ENCODE data around the gene C9orf43. TPM values are rescaled to one million over a fixed set of nuclear protein-coding genes. Genes with fewer than 3 reads are reported as not detected.

Gene C9orf43
- total RNA-seq, 2 donors from 2014 or later, result 0.85 TPM; not detected in 1

DNA sequence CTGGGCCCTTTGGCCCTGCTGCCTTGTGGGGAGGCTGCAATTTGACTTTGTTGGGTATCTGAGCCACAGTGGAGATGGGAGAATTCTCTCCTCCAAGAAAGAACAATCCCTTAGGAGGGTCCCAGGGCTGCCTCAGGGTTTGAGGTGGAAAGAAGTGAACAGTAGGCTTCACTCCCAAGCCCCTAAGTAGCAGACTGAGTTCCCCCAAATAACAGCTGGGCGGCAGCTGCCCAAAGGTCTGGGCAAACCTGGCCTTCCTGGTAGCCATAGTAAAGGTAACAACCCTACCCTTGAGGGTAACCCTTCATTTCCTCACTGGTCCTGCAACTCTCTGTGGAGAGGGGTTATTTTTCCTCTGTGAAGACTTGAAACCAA is 53.7 kb downstream of the C9orf43 start:
- ATAC-seq (ENCODE audit: insufficient number of reproducible peaks, low FRiP score, low read depth) (no peak), DNase-seq (ENCODE audit: low spot score) (no peak)
- H3K4me1 ChIP-seq (ENCODE audit: control insufficient read depth in 1 of 2, low read depth in 2 of 2), result peaks cover 5 to 36% of the 10 kb centered on the region in 2 donors
- peak overlapping the region; percentile 84 to 94 for H3K27ac ChIP-seq
- no peaks in the 10 kb centered on the region for H3K36me3 ChIP-seq
- H3K27me3 ChIP-seq (replicated peaks; ENCODE audit: insufficient read depth), result no peaks in the 10 kb centered on the region
- TF ChIP-seq CTCF (IDR thresholded peaks at IDR 0.05), result no peak
- H3K4me3 ChIP-seq, result peak overlapping the region; percentile 85
- no peaks in the 10 kb centered on the region for H3K9me3 ChIP-seq

DNA sequence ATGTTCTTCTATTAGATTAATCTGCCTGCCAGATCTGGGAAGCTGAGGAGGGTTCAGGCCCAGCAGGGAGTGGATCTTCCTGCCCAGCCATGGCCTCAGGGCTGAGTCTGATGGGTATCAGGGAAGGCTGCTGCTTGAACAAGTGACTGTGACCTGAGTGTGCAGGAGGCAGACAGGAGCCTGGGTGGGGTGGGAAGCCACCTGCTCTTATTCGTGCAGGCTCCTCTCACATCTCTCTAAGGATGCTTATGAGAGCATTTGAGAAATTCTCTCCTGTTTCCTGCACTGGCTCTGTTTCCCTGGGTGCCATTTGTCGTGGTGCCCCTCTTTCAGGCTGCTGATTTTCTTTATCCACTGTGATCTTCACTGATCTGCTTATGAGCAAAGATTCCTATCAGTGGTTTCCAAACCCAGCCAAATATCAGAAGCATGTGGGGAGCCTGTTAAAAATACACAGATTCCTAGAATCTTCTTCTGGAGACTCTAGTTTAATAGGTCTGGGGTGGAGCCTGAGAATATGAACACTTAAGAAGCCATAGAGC is 55.1 kb downstream of the C9orf43 start:
- H3K27ac ChIP-seq, result peak overlapping the region; percentile 84 to 94
- ATAC-seq (ENCODE audit: insufficient number of reproducible peaks, low FRiP score, low read depth) (no peak), DNase-seq (ENCODE audit: low spot score) (no peak)
- TF ChIP-seq CTCF (IDR thresholded peaks at IDR 0.05), result no peak
- no peaks in the 10 kb centered on the region for H3K27me3 ChIP-seq (replicated peaks; ENCODE audit: insufficient read depth)
- H3K36me3 ChIP-seq, result no peaks in the 10 kb centered on the region
- H3K9me3 ChIP-seq, result no peaks in the 10 kb centered on the region
- peaks cover 9 to 50% of the 10 kb centered on the region in 2 donors for H3K4me1 ChIP-seq (ENCODE audit: control insufficient read depth in 1 of 2, low read depth in 2 of 2)
- H3K4me3 ChIP-seq, result peak overlapping the region; percentile 85

GRCh38 chr9:113467183-113467582 is 56.6 kb downstream of the C9orf43 start:
- Histone ChIP-seq H3K27me3 (replicated peaks; ENCODE audit: insufficient read depth) (no peaks in the 10 kb centered on the region), H3K27ac (peak overlapping the region in 1 of 2 donors; percentile 94), H3K4me1 (ENCODE audit: control insufficient read depth in 1 of 2, low read depth in 2 of 2) (peaks cover 21 to 64% of the 10 kb centered on the region in 2 donors), H3K4me3 (no peak overlapping the region), H3K9me3 (no peaks in the 10 kb centered on the region), H3K36me3 (no peaks in the 10 kb centered on the region)
- no peak for ATAC-seq (ENCODE audit: insufficient number of reproducible peaks, low FRiP score, low read depth)
- no peak for TF ChIP-seq CTCF (IDR thresholded peaks at IDR 0.05)
- DNase-seq (ENCODE audit: low spot score), result no peak

- ATAC-seq (ENCODE audit: insufficient number of reproducible peaks, low FRiP score, low read depth) (no peak), DNase-seq (ENCODE audit: low spot score) (no peak)
- Histone ChIP-seq H3K27ac (peak overlapping the region; percentile 53 to 54), H3K27me3 (replicated peaks; ENCODE audit: insufficient read depth) (no peaks in the 10 kb centered on the region), H3K4me1 (ENCODE audit: control insufficient read depth in 1 of 2, low read depth in 2 of 2) (peaks cover 18 to 65% of the 10 kb centered on the region in 2 donors), H3K9me3 (no peaks in the 10 kb centered on the region), H3K4me3 (no peak overlapping the region), H3K36me3 (no peaks in the 10 kb centered on the region)
- no peak for TF ChIP-seq CTCF (IDR thresholded peaks at IDR 0.05)
Observed at GRCh38 chr9:113468716-113469448, 58.3 kb downstream of the C9orf43 start.

DNA sequence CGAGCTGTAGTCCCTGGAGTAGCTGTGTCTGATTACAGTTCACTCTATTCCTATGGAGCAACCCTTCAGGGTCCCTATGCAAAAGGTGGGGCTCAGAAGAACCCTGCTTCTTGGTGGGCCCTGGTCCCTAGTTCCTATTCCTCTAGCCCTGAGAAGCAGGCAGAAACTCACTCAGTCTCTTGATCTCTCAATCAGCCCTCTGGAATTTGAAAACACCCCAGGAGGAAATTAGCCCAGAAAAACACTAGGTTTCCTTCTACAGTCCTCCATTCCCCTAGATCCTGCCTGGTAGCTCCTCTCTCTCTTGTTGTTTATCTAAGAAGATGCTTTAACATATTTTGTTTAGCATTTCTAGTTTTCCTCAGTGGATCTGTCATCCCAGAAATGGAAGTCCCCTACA is 60.6 kb downstream of the C9orf43 start:
- no peaks in the 10 kb centered on the region for H3K27me3 ChIP-seq (replicated peaks; ENCODE audit: insufficient read depth)
- peaks cover 18 to 68% of the 10 kb centered on the region in 2 donors for H3K4me1 ChIP-seq (ENCODE audit: control insufficient read depth in 1 of 2, low read depth in 2 of 2)
- H3K4me3 ChIP-seq, result peak overlapping the region; percentile 8
- DNase-seq (ENCODE audit: low spot score) (no peak), ATAC-seq (ENCODE audit: insufficient number of reproducible peaks, low FRiP score, low read depth) (no peak)
- no peaks in the 10 kb centered on the region for H3K9me3 ChIP-seq
- no peak for TF ChIP-seq CTCF (IDR thresholded peaks at IDR 0.05)
- peaks cover 2% of the 10 kb centered on the region for H3K36me3 ChIP-seq
- peak overlapping the region; percentile 73 to 83 for H3K27ac ChIP-seq
